H1 (cell line): ENCODE data around the gene DEPP1.

Experiments used
- CBX8 ChIP-seq: fragments of 300-800, 300-1000 bp; sonication (generic); IDR thresholded peaks from 2 replicates; pipeline ENCODE4 v1.7.1; 2016; ENCODE audit warnings: low read depth, low read length, borderline replicate concordance
- CTCF ChIP-seq, 3 experiments: IDR thresholded peaks; 1 replicate in 2 of 3; 2 replicates in 1 of 3; pipeline versions ENCODE4 v1.5.1 to v1.6.1; 2011; ENCODE audit warnings: low read length in 3 of 3, mild to moderate bottlenecking in 3 of 3, inconsistent platforms in 2 of 3, low read depth in 1 of 3, moderate library complexity in 1 of 3; ENCODE audit not compliant: insufficient read depth in 1 of 3; ENCODE audit errors: control extremely low read depth in 1 of 3
- EP300 ChIP-seq, 2 experiments: IDR thresholded peaks; 1 replicate in 1 of 2; 2 replicates in 1 of 2; pipeline ENCODE4 v1.6.1; 2011 to 2012; ENCODE audit warnings: low read depth in 2 of 2, low read length in 2 of 2, mild to moderate bottlenecking in 2 of 2, borderline replicate concordance in 1 of 2, inconsistent platforms in 1 of 2, moderate library complexity in 1 of 2
- EZH2 ChIP-seq: fragments of 200-600 bp; sonication (generic); IDR thresholded peaks from 2 replicates; pipeline ENCODE4 v1.7.1; 2012; ENCODE audit warnings: low read depth, mild to moderate bottlenecking, moderate library complexity, low read length, inconsistent platforms; ENCODE audit not compliant: severe bottlenecking
- GTF2F1 ChIP-seq: IDR thresholded peaks from 2 replicates; pipeline ENCODE4 v1.6.1; 2012; ENCODE audit warnings: low read depth, low read length, improper control_type of control experiment, borderline replicate concordance
- RBBP5 ChIP-seq: IDR thresholded peaks from 2 replicates; pipeline ENCODE4 v1.7.1; 2012; ENCODE audit warnings: low read depth, mild to moderate bottlenecking, inconsistent platforms, low read length, moderate library complexity, borderline replicate concordance
- SRF ChIP-seq: IDR thresholded peaks from 2 replicates; pipeline ENCODE4 v1.6.1; 2011; ENCODE audit warnings: mild to moderate bottlenecking, low read depth, low read length, moderate library complexity
- TAF1 ChIP-seq: IDR thresholded peaks from 2 replicates; pipeline ENCODE4 v1.6.1; 2011; ENCODE audit warnings: mild to moderate bottlenecking, low read depth, low read length
- TEAD4 ChIP-seq: IDR thresholded peaks from 2 replicates; pipeline ENCODE4 v1.6.1; 2012; ENCODE audit warnings: low read depth, low read length, inconsistent platforms, mixed read lengths

GRCh38 chr10:44971434-44971833, 7.2 kb downstream of the DEPP1 start:
- TF ChIP-seq CTCF (IDR thresholded peaks at IDR 0.05; ENCODE audit: control extremely low read depth in 1 of 3, insufficient read depth in 1 of 3, low read depth in 1 of 3, low read length in 3 of 3) (no peak), GTF2F1 (no peak), CBX8 (no peak), EP300 (IDR thresholded peaks at IDR 0.05; ENCODE audit: borderline replicate concordance in 1 of 2, low read depth in 2 of 2, low read length in 2 of 2) (no peak), RBBP5 (no peak), EZH2 (no peak), TAF1 (no peak), TEAD4 (no peak), SRF (no peak)
